ENCODE data around the gene CSF1R.

CSF1R gene

GRCh38 chr5:150113047-150113744 lies 26.8 kb upstream of the CSF1R start:
- Mint-ChIP-seq H3K9me3 (ENCODE audit: low read depth) (no peaks in the 10 kb centered on the region), H3K4me3 (no peak overlapping the region), H3K27me3 (no peaks in the 10 kb centered on the region)

GRCh38 chr5:150112201-150113046 lies 26.1 kb upstream of the CSF1R start:
- Mint-ChIP-seq H3K27ac (no peak overlapping the region), H3K4me3 (no peak overlapping the region), H3K4me1 (ENCODE audit: low read depth) (no peaks in the 10 kb centered on the region), H3K9me3 (ENCODE audit: low read depth) (no peaks in the 10 kb centered on the region), H3K36me3 (no peaks in the 10 kb centered on the region), H3K27me3 (no peaks in the 10 kb centered on the region)

More at GRCh38 chr5:150113047-150113744, 26.8 kb upstream of the CSF1R start:
- Mint-ChIP-seq H3K4me1 (ENCODE audit: low read depth) (no peaks in the 10 kb centered on the region), H3K27ac (no peak overlapping the region), H3K36me3 (no peaks in the 10 kb centered on the region)

GRCh38 chr5:150111122-150111521 lies 24.8 kb upstream of the CSF1R start:
- Mint-ChIP-seq H3K27me3 (no peaks in the 10 kb centered on the region), H3K9me3 (ENCODE audit: low read depth) (no peaks in the 10 kb centered on the region), H3K27ac (no peak overlapping the region), H3K4me1 (ENCODE audit: low read depth) (no peaks in the 10 kb centered on the region), H3K4me3 (no peak overlapping the region), H3K36me3 (no peaks in the 10 kb centered on the region)

- no peaks in the 10 kb centered on the region for H3K36me3 Mint-ChIP-seq
- H3K9me3 Mint-ChIP-seq (ENCODE audit: low read depth), result no peaks in the 10 kb centered on the region
- no peak overlapping the region for H3K4me3 Mint-ChIP-seq
- no peak overlapping the region for H3K27ac Mint-ChIP-seq
- no peaks in the 10 kb centered on the region for H3K4me1 Mint-ChIP-seq (ENCODE audit: low read depth)
- H3K27me3 Mint-ChIP-seq, result no peaks in the 10 kb centered on the region
Measured at GRCh38 chr5:150109921-150110320, 23.6 kb upstream of the CSF1R start.

GRCh38 chr5:150108711-150109514 lies 22.6 kb upstream of the CSF1R start:
- no peaks in the 10 kb centered on the region for H3K4me1 Mint-ChIP-seq (ENCODE audit: low read depth)
- H3K9me3 Mint-ChIP-seq (ENCODE audit: low read depth), result no peaks in the 10 kb centered on the region
- no peak overlapping the region for H3K27ac Mint-ChIP-seq
- H3K4me3 Mint-ChIP-seq, result no peak overlapping the region
- no peaks in the 10 kb centered on the region for H3K36me3 Mint-ChIP-seq
- no peaks in the 10 kb centered on the region for H3K27me3 Mint-ChIP-seq

- Mint-ChIP-seq H3K27ac (no peak overlapping the region), H3K4me1 (ENCODE audit: low read depth) (no peaks in the 10 kb centered on the region), H3K27me3 (no peaks in the 10 kb centered on the region), H3K36me3 (no peaks in the 10 kb centered on the region), H3K9me3 (ENCODE audit: low read depth) (no peaks in the 10 kb centered on the region), H3K4me3 (no peak overlapping the region)
Measured at GRCh38 chr5:150107909-150108447, 21.6 kb upstream of the CSF1R start.

GRCh38 chr5:150106674-150107426 lies 20.5 kb upstream of the CSF1R start:
- Mint-ChIP-seq H3K4me1 (ENCODE audit: low read depth) (no peaks in the 10 kb centered on the region), H3K27ac (no peak overlapping the region), H3K27me3 (no peaks in the 10 kb centered on the region), H3K9me3 (ENCODE audit: low read depth) (no peaks in the 10 kb centered on the region), H3K4me3 (no peak overlapping the region), H3K36me3 (no peaks in the 10 kb centered on the region)

GRCh38 chr5:150105928-150106615 lies 19.7 kb upstream of the CSF1R start:
- no peaks in the 10 kb centered on the region for H3K4me1 Mint-ChIP-seq (ENCODE audit: low read depth)
- no peaks in the 10 kb centered on the region for H3K27me3 Mint-ChIP-seq
- H3K27ac Mint-ChIP-seq, result no peak overlapping the region
- H3K4me3 Mint-ChIP-seq, result no peak overlapping the region
- no peaks in the 10 kb centered on the region for H3K36me3 Mint-ChIP-seq
- H3K9me3 Mint-ChIP-seq (ENCODE audit: low read depth), result no peaks in the 10 kb centered on the region

GRCh38 chr5:150104550-150104870 lies 18.2 kb upstream of the CSF1R start:
- Mint-ChIP-seq H3K36me3 (no peaks in the 10 kb centered on the region), H3K27ac (no peak overlapping the region), H3K4me3 (no peak overlapping the region), H3K27me3 (peaks cover 2% of the 10 kb centered on the region), H3K9me3 (ENCODE audit: low read depth) (no peaks in the 10 kb centered on the region), H3K4me1 (ENCODE audit: low read depth) (no peaks in the 10 kb centered on the region)

- H3K9me3 Mint-ChIP-seq (ENCODE audit: low read depth), result no peaks in the 10 kb centered on the region
- H3K36me3 Mint-ChIP-seq, result no peaks in the 10 kb centered on the region
- H3K4me3 Mint-ChIP-seq, result no peak overlapping the region
Measured at GRCh38 chr5:150103678-150104549, 17.6 kb upstream of the CSF1R start.

GRCh38 chr5:150101023-150101422 lies 14.7 kb upstream of the CSF1R start:
- Mint-ChIP-seq H3K9me3 (ENCODE audit: low read depth) (no peaks in the 10 kb centered on the region), H3K36me3 (no peaks in the 10 kb centered on the region), H3K27me3 (peaks cover 2% of the 10 kb centered on the region), H3K27ac (no peak overlapping the region), H3K4me1 (ENCODE audit: low read depth) (no peaks in the 10 kb centered on the region), H3K4me3 (no peak overlapping the region)

More at GRCh38 chr5:150103678-150104549, 17.6 kb upstream of the CSF1R start:
- H3K27me3 Mint-ChIP-seq, result peaks cover 2% of the 10 kb centered on the region
- no peaks in the 10 kb centered on the region for H3K4me1 Mint-ChIP-seq (ENCODE audit: low read depth)
- H3K27ac Mint-ChIP-seq, result no peak overlapping the region

GRCh38 chr5:150097152-150097551 lies 10.8 kb upstream of the CSF1R start:
- no peak overlapping the region for H3K27ac Mint-ChIP-seq
- H3K4me1 Mint-ChIP-seq (ENCODE audit: low read depth), result no peaks in the 10 kb centered on the region
- peaks cover 14% of the 10 kb centered on the region for H3K27me3 Mint-ChIP-seq
- H3K36me3 Mint-ChIP-seq, result no peaks in the 10 kb centered on the region
- H3K4me3 Mint-ChIP-seq, result no peak overlapping the region
- no peaks in the 10 kb centered on the region for H3K9me3 Mint-ChIP-seq (ENCODE audit: low read depth)

- Mint-ChIP-seq H3K27me3 (peaks cover 20% of the 10 kb centered on the region), H3K4me1 (ENCODE audit: low read depth) (no peaks in the 10 kb centered on the region), H3K4me3 (no peak overlapping the region), H3K27ac (no peak overlapping the region), H3K36me3 (no peaks in the 10 kb centered on the region), H3K9me3 (ENCODE audit: low read depth) (no peaks in the 10 kb centered on the region)
Measured at GRCh38 chr5:150092159-150092787, 5.9 kb upstream of the CSF1R start.
